Measurements from ENCODE around the gene PRKAG1. TPM values are rescaled to one million over a fixed set of nuclear protein-coding genes. Genes with fewer than 3 reads are reported as not detected.

PRKAG1 gene
- total RNA-seq, 2 donors from 2014 or later: 52.2 to 57.3 TPM

GRCh38 chr12:48977290-48978281 lies 41.0 kb downstream of the PRKAG1 start:
- intact Hi-C loops (cut with DNase I): no loop called here

DNA sequence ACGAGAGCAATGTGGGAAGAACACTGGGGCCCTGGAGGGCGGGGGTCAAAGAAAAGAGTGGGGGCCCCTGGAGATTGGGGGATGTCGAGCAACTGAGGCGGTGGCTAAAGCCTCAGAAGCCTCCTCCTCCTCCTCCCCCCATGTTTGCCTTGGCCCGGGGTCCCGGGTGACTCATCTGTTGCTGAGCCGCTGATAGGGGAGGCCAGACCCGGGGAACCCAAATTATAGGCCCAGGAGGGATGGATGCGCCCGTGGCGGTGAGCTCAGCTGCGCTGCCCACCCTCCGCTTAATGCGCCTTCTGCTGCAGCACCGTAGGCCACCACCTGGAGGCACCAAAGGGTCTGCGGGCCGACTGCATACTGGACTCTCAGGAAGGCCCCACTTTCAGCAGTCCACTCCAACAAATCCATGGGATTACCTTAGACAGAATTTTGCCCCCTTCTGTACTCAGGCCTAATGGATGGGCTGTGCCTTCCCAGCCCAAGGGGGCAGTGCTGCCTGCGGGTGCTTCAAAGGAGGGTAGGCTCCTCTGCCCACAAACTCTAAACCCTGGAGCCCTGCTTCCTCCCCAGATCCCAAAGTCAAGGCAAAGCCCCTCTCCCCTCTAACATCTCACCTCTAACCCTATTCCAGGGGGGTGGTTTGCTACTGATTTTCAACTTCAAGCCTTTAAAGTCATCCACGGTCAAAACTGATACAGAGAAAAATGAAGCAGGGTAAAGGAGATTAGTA lies 44.5 kb downstream of the PRKAG1 start:
- intact Hi-C loops (cut with DNase I): no loop called here
- DNase-seq (ENCODE audit: low spot score): peak; percentile 94

More at GRCh38 chr12:48977290-48978281, 41.0 kb downstream of the PRKAG1 start:
- peak; percentile 92 for DNase-seq (ENCODE audit: low spot score)

DNA sequence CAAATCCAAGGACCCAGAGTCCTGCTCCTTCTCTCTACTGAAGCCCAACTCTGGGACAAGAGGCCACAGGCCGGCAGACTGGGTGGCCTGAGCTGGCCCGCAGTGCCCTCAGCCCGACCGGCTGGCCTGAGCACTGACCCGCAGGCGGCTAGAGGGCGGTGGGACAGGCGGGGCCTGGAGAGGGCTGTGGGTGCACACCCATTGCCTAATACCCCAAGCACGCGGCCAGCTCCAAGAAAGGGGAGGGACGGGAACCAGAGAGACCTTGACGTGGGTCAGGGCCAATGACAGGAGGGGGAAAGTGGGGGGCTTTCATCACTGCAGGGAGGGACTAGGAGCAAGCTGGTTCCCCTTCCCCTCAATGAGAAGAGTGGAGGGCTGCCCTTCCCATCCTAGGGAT lies 45.0 kb downstream of the PRKAG1 start:
- peak; percentile 93 for DNase-seq (ENCODE audit: low spot score)

GRCh38 chr12:48972952-48973483 lies 45.6 kb downstream of the PRKAG1 start:
- intact Hi-C loops (cut with DNase I): no loop called here
- DNase-seq (ENCODE audit: low spot score): no peak

More for the DNA sequence above, 45.0 kb downstream of the PRKAG1 start:
- intact Hi-C loops (cut with DNase I): no loop called here

GRCh38 chr12:48972213-48972951 lies 46.2 kb downstream of the PRKAG1 start:
- intact Hi-C loops (cut with DNase I): no loop called here

GRCh38 chr12:48970702-48971334 lies 47.8 kb downstream of the PRKAG1 start:
- peak; percentile 78 for DNase-seq (ENCODE audit: low spot score)
- intact Hi-C loops (cut with DNase I): no loop called here

More at GRCh38 chr12:48972213-48972951, 46.2 kb downstream of the PRKAG1 start:
- peak; percentile 70 for DNase-seq (ENCODE audit: low spot score)

DNA sequence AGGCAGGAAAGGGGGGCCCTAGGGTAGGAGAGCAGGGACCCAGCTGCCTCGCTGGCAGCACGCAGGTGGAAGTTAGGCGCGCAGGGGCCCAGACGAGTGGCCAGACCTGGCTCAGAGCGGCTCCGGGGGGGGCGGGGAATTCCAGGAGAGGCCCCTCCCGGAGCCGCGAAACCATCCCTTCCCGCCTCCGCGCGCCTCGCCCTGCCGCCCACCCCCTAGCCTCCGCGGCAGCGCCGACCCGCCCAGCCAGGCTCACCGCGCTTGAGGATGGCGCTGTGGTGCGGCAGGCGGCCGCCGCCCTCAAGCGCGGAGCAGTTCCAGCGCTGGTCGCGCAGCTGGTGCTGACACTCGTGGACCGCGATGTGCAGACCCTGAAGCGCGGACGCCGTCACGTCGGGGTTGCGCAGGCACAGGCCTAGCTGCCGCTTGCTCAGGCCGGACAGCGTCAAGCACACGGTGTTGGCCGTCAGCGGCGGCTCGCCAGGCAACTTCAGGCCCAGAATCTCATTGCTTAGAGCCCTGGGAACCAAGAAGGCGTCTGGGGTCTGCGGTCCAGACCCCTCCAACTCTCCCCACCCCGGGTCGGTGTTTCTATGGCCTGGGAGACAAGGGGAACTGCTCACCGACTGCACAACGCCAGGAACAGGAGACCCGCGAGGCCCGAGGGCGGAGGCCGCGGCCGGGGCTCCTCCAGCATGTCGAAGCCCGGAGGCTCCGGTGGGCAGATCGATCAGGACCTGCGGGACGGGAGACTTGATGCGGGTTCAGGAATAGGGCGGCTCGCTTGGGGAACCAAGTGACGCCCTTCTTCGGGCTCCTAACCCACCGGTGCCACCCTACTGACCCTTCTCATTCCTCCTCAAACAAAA lies 48.5 kb downstream of the PRKAG1 start:
- intact Hi-C loops (cut with DNase I): no loop called here

DNA sequence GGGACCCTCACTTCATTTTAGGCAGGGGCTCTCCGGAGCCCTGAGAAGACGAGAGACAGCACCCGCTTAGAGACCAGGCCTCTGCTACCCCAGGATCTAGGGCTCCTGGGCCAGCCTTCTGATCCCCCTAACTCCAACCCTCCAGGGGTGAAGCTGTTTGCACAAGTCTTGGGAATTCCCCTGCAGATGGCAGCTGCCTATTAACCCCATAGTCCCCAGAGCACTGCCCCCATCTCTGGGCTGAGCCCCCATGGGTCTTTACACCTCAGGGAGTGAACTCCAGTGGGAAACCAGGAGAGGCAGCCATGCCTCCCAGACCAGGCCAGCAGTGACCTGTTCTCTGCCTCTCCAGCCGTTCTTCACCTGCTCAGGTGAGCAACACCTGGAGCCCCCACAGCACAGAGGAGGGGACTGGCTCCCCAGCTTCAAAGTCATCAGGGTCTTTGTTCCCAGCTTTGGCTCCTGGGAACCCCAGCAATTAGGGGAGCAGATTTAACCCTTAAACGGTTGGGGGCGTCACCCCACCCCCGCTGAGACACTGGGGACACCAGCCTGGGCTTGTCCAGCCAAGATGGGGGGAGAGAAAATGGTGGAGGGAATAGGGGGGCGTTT lies 49.3 kb downstream of the PRKAG1 start:
- peak; percentile 57 for DNase-seq (ENCODE audit: low spot score)

More for the DNA sequence above, 48.5 kb downstream of the PRKAG1 start:
- DNase-seq (ENCODE audit: low spot score): peak; percentile 84

DNA sequence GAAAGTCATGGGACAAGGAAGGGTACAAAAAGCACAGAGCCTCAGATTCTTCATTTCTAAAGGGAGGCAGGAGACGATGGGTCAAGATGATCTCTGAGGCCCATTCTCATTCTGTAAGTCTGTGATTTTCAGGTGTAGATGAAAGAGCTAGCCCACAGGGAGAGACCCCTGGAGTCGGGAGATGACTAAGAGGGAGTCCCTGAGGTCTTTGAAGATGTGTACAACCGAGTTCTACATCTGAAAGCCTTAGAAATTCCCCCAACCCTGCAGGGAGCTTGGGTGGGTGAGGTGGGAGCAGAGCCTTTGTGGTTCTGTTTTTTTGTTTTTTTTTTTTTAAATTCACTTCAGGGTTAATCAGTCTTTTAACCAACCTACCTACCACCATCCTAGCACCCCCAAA lies 50.1 kb downstream of the PRKAG1 start:
- intact Hi-C loops (cut with DNase I): no loop called here
- no peak for DNase-seq (ENCODE audit: low spot score)

More for the DNA sequence above, 49.3 kb downstream of the PRKAG1 start:
- intact Hi-C loops (cut with DNase I): no loop called here

GRCh38 chr12:48967991-48968390 lies 50.6 kb downstream of the PRKAG1 start:
- DNase-seq (ENCODE audit: low spot score): peak; percentile 66
- intact Hi-C loops (cut with DNase I): no loop called here

GRCh38 chr12:48966177-48966895 lies 52.2 kb downstream of the PRKAG1 start:
- no peak for DNase-seq (ENCODE audit: low spot score)

DNA sequence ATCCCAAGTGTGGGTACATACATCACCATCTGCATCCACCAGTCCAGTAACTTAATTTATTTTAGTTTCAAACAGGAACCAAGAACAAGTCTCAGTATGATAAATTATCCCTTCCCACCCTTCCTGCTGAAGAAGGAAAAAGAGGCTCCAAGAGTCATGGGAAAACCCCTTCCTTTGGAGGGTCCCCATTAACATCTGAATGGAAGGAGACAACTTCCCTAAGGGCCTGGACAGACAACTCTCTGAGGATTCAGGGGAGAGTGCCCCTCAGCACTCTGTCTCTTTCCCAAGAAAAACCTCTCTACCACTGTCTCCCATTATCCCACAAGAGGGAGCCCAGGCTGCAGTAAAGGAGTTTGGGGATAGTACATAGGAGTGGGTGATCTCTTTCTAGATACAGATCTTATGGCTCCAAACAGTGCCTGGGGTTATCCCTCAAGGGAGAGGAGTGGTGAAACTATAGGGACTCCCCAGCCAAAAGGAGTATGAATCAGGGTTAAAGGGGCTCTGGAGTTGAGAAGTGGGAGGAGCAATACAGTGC lies 53.2 kb downstream of the PRKAG1 start:
- intact Hi-C loops (cut with DNase I): no loop called here
- DNase-seq (ENCODE audit: low spot score): no peak

More at GRCh38 chr12:48966177-48966895, 52.2 kb downstream of the PRKAG1 start:
- intact Hi-C loops (cut with DNase I): no loop called here

GRCh38 chr12:48961801-48962200 lies 56.8 kb downstream of the PRKAG1 start:
- no peak for DNase-seq (ENCODE audit: low spot score)
- intact Hi-C loops (cut with DNase I): no loop called here

DNA sequence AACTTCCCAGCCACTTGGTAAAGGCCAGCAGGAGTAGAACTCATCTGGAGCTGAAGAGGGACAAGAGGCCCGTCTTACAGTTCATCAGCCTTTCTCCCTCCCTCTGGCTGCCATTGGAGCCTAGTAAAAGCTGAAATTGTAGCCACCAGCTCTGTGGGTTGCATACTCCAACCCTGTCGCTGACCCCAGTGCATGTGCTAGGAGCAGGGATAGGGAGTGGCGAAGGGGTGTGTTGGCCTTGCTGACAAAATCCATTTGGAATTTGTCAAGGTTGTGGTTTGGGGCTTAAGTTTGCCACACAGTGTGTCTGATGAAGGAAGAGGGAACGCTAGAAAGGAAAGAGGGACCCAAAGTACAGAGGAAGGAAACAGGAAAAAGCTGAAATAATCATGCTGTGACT lies 57.2 kb downstream of the PRKAG1 start:
- DNase-seq (ENCODE audit: low spot score): no peak
- intact Hi-C loops (cut with DNase I): no loop called here

DNA sequence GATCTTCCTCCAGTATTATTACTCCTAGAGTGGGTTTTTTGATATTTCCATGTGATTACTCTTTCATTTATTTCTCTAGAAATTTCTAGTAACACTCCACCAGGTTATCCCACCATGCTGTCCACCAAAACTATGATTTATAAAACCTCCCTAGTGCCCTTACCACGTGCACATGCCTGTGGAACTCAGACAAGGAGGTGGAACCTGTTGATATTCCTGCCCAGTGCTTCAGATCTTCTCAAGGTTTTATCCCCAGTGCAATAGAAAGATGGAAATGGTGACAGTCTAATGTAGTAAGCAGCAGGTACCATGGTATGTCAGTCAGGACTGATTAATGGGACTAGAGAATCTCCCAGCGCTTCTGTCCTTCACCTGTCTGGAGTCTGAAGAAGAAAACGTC lies 57.7 kb downstream of the PRKAG1 start:
- intact Hi-C loops (cut with DNase I): no loop called here
- DNase-seq (ENCODE audit: low spot score): no peak

- intact Hi-C loops (cut with DNase I): no loop called here
- no peak for DNase-seq (ENCODE audit: low spot score)
Observed at GRCh38 chr12:48958049-48958388, 60.6 kb downstream of the PRKAG1 start.

All from posterior vena cava (tissue), 2 donors.